ENCODE results near the gene MDK.

- TF ChIP-seq, protein P1, sequence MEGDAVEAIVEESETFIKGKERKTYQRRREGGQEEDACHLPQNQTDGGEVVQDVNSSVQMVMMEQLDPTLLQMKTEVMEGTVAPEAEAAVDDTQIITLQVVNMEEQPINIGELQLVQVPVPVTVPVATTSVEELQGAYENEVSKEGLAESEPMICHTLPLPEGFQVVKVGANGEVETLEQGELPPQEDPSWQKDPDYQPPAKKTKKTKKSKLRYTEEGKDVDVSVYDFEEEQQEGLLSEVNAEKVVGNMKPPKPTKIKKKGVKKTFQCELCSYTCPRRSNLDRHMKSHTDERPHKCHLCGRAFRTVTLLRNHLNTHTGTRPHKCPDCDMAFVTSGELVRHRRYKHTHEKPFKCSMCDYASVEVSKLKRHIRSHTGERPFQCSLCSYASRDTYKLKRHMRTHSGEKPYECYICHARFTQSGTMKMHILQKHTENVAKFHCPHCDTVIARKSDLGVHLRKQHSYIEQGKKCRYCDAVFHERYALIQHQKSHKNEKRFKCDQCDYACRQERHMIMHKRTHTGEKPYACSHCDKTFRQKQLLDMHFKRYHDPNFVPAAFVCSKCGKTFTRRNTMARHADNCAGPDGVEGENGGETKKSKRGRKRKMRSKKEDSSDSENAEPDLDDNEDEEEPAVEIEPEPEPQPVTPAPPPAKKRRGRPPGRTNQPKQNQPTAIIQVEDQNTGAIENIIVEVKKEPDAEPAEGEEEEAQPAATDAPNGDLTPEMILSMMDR (conservative IDR thresholded peaks at IDR 0.05; ENCODE audit: low read length): no peak
- no peak for TF ChIP-seq EZH2phosphoT487 (IDR thresholded peaks at IDR 0.05; ENCODE audit: borderline replicate concordance)
Observed at GRCh38 chr11:46372086-46372485, 9.4 kb upstream of the MDK start.
